Measurements from ENCODE around the gene TCP1. TPM values are rescaled to one million over a fixed set of nuclear protein-coding genes. Genes with fewer than 3 reads are reported as not detected.
A peak's percentile ranks its signal among the peaks of the same experiment; 100 is the strongest.
"Not testable (repeated sequence)": the region's sequence is repeated elsewhere in the genome, so short reads cannot be mapped to it uniquely, and the experiment has no call there.

The TCP1 gene
- polyA plus RNA-seq, 5 donors, result 229 to 258 (median 241) TPM

DNA sequence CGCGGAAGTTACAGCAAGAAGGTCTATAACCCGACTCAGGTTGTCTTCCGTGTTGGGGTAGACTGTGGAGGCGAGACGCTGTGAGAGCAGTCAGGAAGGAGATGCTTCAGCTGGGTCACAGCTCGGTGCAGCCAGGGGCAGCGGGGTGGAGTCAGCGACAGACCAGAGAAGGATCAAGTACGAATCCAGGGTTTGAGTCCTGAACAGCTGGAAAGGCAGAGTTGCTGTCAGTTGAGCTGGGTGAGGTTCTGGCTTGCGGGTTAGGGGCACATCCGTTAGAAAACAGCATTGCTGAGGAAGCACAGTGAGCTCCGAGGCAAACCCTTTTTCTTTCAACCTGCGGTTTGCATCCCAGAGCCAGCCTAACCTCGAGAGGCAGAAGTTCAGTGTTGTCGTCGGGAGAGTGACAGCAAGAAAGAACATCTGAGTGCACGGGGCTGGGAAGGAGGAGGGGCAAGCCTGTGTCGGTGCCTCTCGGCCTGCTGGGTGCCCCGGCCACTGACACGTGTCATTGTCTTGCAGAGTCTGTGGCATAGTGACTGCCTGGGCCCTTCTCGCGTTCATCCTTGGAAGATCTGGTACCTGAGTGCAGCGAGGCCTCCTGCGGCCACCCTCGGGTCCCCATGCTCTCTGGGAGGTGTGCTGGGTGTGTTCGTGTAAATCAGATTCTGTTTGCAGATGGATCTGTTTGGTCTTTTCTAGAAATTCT lies 30.7 kb upstream of the TCP1 start:
- no peak for DNase-seq

DNA sequence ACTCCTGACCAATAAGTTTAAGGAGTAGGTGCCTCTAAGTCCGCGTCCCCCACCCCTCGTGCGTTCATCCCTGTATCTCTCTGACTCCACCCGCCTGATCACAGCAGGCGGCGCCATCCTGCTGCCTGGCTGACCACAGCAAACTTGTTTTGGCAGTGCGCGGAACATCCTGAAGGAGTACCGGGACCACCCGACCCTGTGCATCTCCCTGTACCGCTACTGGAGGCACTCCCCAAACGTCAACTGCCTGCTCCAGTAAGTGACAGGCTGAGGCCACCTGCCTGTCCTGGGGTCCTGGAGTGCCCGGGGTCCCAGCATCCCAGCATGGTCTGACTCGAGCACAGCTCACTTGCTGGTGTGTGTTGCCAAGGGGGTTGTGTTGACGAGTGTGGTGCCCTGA lies 29.7 kb upstream of the TCP1 start:
- no peak for DNase-seq

DNA sequence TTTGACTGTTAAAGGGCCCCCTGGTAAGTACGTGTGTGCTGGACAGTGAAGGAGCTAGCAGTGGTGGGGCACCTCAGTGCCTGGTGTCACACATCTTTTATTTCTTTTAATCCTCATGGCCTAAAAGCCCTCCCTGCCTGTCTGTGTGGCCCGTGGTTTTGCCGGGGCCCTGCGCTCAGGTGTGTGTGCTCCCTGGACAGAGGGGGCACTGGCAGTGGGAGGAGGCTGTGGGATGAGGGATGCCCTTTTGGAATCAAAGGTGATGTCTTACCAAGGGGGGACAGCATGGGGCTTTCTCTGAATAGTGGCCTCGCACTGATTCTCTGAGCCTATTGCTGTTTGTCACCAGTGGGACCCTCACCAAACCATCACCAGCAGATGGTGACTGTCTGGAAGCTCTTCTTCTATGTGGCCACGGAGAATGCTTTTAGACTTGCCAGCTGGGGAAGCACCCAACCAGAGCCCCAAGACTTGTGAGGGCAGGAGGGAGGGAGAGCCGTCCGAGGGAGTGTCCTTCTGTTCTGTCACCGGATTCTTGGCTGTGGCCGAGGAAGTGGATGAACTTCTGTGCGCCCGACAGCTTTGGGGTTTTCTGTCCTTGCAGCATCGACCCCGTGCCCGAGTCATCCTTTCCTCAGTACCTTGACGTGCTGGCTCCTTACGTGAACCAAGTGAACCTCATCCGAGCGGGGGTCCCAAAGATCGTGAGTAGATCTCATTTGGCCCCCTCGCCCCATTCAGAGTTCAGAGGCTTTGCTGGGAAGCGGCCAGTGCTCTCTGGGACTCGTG lies 28.7 kb upstream of the TCP1 start:
- DNase-seq, result no peak

DNA sequence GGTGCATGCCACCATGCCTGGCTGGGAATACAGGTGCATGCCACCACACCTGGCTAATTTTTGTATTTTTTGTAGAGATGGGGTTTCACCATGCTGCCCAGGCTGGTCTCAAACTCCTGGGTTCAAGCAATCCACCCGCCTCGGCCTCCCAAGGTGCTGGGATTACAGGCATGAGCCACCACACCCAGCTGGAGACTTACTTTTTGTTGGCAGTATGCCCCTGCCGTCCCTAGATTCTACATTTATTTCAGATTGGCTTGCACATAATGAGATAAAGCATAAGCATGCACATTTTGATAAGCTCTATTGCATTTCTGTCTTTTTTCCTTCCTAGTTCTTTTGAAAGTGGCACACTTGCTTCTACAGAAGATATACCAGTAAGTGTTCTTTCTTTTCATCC lies 27.4 kb upstream of the TCP1 start:
- DNase-seq, result not testable (repeated sequence)

DNA sequence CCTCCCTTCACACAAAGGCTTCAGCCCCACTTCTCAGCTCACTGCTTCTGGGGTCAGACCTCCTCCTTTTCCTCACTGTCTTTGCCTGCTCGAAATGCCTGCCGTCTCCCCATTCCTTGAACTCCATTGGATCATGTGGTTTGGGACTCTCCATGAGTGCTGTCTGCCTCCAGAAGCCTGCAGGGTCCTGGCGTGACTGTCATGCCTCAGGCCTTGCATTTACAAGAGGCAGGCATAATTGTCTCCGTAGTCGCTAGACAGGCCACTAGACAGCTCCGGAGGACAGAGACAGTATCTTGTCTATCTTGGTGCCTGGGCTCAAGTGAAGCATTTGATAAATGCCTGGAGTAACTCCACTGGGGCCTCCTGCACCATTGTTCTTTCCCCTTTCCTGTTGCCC lies 26.0 kb upstream of the TCP1 start:
- DNase-seq, result no peak

DNA sequence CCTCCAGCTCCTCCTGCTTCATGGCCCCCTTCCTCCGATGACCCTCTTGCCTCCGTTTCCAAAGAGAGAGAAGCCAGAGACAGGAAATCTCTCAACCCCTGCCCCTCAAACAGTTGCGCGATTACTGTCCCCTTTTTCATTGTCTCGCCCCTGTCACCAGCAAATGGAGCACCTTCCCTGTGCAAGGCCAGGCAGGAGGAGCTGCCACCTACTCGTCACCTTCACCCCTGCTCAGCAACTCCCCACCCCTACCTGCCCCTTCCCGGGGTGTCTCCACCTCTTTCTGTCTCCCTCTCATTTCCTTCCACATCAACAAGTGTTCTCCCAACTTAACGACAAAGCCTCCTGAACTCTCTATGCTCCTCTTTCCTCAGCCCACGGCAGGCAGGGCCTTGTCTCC lies 24.4 kb upstream of the TCP1 start:
- no peak for DNase-seq

DNA sequence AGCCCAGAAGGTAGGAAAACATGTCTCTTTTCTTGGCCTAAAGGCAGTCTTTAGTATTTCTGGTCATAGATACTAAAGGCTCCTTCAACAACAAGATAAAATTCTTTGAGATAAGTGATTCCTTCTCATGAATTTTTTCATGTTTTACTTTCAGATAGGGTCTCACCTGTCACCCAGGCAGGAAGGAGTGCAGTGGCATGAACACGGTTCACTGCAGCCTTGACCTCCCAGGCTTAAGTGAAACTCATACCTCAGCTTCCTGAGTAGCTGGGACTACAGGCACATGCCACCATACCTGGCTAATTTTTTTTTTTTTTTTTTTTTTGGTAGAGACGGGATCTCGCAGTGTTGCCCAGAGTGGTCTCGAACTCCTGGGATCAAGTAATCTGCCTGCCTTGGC lies 19.7 kb upstream of the TCP1 start:
- no peak for DNase-seq

DNA sequence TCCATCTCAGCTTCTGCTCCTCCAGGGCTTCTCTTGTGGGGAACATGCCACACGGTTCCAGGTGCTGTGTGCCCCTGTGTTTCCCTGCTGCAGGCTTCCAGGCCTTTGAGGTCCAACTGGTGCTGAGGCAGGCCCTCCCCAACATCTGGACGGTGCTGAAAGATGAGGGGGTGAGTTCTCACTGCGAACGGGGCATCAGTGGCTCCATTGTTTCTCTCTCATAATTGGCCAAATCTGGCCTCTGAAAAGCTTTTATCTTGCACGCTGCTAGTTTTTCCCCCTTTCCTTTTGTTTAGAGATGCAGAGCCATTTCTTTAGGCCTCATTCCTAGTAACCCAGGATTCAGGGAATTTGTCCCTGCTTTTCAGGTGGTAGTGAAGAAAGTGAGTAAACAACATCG lies 19.2 kb upstream of the TCP1 start:
- no peak for DNase-seq

DNA sequence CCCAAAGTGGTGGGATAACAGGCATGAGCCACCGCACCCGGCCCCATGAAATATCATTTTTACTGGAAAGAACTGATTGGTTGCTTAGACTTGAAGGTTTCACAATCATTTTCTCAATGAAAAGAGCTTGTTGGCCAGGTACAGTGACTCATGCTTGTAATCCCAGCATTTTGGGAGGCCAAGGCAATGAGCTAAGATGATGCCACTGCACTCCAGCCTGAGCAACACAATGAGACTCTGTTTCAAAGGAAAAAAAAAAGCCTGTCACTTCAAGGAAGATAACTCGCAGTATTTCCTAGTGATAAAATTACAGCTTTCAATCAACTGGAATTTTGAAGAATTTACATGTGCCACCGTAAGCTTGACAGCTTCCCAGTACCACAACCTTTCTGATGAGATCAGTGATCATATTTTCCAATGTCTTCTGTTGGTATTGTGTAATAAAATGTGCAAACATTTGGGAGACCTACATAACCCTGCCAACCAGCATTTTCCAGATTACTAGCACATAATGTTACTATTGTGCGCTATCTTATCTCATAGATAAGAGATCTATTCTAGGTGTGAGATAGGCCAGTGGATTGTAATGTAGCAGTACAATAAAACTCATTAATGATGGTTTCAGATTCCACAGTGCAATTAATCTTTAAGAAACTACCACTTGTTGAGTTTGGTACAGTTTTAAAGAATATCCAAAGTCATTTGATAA lies 17.9 kb upstream of the TCP1 start:
- no peak for DNase-seq

DNA sequence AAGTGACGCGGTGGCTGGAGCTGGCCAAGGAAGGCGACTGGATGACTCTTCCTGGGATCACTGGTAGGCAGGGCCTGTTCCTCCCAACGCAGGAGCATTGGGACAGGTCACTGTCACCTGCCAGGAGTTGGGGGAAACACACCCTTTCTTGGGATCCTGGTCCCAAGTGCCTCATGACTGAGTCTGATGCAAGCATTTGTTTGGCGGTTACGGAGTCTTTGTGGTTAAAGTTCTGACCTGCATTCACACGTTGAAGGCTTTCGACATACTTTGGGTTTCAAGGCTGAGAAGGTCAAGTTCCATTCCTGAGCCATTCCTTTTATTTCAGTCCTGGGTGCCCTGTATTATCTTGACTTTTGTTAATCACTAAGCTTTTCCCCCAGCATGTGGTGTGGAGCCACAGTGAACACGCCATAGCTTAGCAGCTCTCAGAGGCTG lies 16.6 kb upstream of the TCP1 start:
- DNase-seq, result no peak

DNA sequence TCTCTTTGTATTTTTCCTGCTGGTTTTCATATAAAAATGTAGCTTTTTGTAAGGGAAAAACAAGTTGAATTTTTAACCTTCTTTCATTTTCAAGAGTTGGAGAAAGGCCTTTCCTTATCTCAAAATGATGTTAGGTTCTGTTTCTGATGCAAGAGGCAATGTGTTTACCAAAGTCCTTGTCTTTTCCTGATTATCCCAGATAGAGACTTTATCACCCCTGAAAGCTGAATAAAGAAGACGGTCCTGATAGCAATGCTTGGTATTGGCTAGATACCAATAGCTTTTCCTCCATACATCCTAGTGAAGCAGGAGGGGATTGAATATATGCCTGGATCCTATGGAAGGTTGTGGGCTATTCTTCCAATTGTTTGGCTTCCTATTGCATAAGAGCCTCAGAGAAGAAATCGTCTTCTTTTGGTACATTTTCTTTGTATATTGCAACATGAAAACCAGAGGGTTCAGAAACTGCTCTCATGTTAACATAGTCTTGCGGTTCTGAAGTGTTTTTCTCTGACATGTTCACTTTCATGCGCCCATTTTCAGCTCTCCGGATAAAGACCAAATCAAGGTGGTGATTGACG lies 16.1 kb upstream of the TCP1 start:
- no peak for DNase-seq

DNA sequence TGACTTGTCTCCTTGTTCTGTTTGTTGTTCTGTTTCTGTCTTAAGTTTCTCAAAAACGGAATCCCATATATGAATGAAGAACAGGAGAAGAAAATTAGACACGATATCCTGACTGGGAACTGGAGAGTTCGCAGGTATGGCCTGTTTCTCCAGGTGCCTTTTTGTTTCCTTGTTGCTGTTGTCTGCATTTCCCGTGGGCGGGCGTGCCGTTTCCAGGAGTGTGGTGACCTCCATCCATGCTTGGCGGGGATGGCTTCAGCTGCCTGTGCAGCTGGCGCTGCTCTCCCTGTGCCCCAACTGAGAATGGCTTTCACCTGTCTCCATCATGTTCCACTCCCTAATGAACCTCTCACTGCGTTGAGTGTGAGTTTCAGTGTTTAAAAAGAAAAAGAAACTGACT lies 15.1 kb upstream of the TCP1 start:
- DNase-seq, result no peak

DNA sequence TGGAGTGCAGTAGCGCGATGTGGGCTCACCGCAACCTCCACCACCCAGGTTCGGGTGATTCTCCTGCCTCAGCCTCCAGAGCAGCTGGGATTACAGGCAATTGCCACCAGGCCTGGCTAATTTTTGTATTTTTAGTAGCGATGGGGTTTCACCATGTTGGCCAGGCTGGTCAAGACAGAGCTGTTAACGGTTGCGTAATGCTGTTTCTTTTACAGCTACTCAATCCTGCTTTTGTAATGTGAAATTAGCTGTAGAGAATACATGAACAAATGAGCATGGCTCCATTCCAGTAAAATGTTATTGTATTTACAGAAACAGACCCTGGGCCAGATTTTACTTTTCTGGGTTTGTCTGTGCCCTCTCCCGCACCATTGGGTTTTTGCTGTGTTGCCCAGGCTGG lies 12.5 kb upstream of the TCP1 start:
- DNase-seq, result peak; percentile 17 to 33

DNA sequence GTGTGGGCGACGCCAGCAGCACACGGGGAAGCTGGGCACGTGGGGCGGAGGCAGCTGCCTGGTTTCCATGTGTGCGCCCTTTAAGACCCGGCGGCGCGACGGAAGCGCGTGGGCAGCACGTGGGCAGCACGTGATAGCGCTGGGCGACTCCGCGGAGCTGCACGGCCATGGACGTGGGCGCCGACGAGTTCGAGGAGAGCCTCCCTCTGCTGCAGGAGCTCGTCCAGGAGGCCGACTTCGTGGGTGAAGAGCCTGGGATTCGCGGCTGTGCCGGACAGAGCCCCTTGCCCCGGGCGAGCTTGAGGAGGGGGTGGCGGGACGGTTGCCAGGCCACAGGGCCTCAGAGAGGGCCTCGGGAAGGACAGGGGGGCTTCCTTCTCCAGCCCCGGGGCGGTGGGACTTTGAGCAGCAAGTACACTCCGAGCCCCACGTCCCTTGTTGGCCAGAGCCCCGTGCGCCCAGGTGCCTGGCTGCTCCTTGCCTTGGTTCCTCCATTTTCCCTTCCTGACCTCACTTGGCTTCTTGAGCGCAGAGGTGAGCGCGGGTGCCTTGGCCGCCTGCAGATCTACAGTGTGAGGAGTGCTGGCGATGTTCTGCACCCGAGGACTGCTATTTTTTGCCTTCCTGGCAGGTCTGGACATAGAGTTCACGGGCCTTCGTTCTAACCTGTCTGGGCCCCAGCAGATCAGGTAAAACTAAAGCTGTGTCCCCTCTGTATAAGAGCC lies 10.9 kb upstream of the TCP1 start, which contains the start of gene PNLDC1:
PNLDC1 (plus strand) TSS at position 136 of the 725 bp plus-strand sequence; CDS start at position 168, 32 bp downstream.
- no peak for DNase-seq

DNA sequence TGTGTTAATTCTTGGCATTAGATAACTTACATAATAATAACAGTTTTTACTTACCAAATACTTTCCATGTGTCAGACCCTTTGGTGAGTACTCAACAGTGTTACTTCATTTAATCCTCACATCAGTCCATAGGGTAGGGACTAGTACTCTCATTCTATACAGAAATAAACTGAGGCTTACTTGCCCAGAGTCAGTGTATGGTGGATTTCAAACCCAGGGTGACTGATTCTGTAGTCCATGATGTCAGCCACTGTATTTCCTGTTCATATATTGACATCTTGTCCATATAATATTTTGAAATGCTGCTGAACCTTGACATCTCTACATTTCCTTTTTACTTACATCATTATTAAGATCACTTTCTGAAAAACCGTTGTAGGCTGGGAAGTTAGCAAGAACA lies 8.2 kb upstream of the TCP1 start:
- no peak for DNase-seq

DNA sequence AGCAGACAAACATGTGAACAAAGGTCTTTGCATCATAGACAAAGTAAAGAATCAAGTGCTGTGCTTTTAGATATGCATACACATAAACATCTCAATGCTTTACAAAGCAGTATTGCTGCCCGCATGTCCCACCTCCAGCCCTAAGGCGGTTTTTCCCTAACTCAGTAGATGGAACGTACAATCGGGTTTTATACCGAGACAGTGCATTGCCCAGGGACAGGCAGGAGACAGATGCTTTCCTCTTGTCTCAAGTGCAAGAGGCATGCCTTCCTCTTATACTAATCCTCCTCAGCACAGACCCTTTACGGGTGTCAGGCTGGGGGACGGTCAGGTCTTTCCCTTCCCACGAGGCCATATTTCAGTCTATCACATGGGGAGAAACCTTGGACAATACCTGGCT lies 5.6 kb upstream of the TCP1 start:
- DNase-seq, result not testable (repeated sequence)

DNA sequence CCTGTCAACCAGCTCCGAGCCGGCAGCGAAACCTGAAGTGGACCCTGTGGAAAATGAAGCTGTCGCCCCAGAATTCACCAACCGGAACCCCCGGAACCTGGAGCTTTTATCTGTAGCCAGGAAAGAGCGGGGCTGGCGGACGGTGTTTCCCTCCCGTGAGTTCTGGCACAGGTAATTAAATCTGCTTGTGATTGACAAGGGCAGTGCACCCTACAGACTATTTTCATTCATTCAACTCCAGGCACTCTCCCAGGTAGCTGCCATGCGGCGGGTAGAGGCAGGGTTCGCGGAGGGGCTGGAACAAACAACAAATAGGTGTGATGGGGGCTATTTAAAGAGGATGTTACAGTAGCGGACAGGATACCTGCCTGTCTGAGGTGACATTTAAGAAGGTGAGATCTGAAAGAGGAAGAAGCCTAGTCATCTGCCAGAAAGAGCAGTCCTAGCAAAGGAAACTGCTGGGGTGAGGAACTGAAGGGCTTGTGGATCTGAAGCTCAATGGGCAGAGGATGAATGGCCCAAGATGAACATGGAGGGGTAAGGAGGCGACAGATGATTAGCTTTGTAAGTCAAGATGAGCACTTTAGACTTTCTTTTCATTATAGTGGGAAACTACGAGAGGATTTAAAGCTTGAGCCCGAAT lies 1.7 kb upstream of the TCP1 start:
- no peak for DNase-seq

DNA sequence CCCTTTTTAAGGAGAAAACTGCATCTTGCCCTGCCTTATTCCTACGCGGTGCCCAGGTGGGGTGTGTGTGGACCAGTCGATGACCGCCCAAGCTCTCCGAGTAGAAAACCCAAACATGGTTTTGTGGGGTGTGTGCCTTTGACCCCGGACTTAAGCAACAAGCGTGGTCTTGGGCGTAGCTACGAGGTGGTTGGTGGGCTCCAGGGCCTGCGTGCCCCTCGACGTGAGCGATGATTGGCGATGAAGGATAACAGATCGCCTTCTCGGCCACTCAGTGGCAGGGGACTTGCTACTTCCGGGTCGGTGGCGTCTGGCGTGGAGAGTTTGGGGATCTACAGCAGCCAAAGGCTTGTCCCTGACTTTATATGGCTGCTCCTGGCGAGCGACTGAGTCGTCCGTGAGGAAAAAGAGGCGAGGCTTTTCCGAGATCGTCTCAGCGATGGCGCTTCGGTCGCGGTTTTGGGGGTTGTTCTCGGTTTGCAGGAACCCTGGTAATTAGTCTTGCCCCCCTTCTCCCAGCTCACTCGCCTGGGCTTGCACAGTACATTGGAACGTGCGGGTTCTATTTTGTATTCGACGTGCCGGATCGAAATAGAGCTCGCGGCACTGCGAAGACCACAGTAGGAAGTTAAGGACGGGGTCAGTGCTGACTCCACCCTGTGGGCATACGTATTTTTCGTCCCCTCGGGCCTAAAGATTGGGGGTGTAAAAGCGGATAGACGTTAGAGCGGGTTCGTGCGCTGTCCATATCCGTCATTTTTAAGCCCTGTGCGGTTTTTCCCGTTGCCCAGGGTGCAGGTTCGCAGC lies 950 bp upstream of the TCP1 start, which contains the start of gene MRPL18:
MRPL18 (plus strand) TSS at position 319 of the 807 bp plus-strand sequence; CDS start at position 440, 121 bp downstream.
- peak; percentile 94 to 95 for DNase-seq

DNA sequence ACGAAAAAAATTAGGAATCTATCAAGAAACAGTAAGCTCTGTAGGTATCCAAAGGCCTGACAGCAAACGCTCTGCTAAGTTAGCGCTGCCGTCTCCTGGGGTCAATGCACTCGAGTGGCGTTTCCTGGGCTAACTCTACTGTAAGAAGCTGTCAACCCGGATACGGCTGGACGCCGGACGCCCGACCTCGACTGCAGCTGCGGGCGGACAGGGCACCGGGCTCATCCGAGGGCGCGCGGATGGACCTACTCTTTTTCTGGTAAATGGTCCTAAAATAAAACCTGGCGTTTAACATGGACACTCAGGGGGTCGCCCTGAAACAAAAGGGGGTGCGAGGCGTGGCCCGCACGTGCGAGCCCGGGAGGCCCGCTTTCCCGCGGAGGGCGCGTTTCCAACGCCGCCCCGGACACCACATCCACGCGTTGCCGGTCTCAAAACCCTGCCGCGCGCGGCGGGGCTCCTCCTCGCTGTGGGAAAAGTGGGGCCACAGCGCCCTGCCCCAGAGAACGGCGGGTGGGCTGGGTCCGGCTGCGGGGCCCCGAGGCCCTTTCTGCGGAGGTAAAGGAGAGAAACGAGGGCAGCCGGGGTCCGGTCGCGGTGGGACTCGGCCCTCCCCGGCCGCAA lies 537 bp downstream of the TCP1 start:
- peak; percentile 16 to 18 for DNase-seq

DNA sequence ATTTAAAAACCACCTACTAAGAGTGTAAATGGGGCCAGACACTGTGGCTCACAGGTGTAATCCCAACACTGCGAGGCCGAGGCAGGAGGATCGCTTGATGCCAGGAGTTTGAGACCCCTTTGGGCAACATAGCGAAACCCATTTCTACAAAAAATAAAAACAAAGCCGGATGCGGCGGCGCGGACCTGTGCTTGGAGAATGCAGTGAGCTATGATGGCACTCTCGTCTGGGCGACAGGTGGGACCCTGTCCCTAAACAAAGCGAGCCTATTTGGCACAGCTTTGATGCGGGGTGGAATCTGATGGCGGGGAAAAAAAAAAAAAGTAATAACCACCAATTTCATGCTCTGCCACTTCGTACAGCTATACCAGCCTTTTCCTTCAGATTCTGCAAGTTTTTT lies 1.1 kb downstream of the TCP1 start:
- DNase-seq, result no peak

Measured in right lung (tissue), 5 donors.